ENCODE measurements around the gene LZTS2. TPM values are rescaled to one million over a fixed set of nuclear protein-coding genes. Genes with fewer than 3 reads are reported as not detected.

The LZTS2 gene
- polyA plus RNA-seq, 1 donor, result 72.5 TPM

GRCh38 chr10:100978121-100978900, 21.3 kb upstream of the LZTS2 start:
- no peak for DNase-seq

- no peak for DNase-seq
Observed at GRCh38 chr10:100978901-100979195, 20.8 kb upstream of the LZTS2 start.

- DNase-seq, result no peak
Observed at GRCh38 chr10:100979791-100980272, 19.8 kb upstream of the LZTS2 start.

GRCh38 chr10:100980311-100980710, 19.3 kb upstream of the LZTS2 start:
- DNase-seq, result no peak

GRCh38 chr10:100980711-100981110, 18.9 kb upstream of the LZTS2 start:
- no peak for DNase-seq

GRCh38 chr10:100981178-100981772, 18.3 kb upstream of the LZTS2 start:
- no peak for DNase-seq

GRCh38 chr10:100982916-100983830, 16.4 kb upstream of the LZTS2 start:
- no peak for DNase-seq

- no peak for DNase-seq
Observed at GRCh38 chr10:100983868-100984671, 15.5 kb upstream of the LZTS2 start.

- DNase-seq, result no peak
Observed at GRCh38 chr10:100984672-100985177, 14.9 kb upstream of the LZTS2 start.

GRCh38 chr10:100985336-100985735, 14.3 kb upstream of the LZTS2 start:
- DNase-seq, result no peak

GRCh38 chr10:100986623-100986951, 13.0 kb upstream of the LZTS2 start:
- DNase-seq, result no peak

GRCh38 chr10:100986952-100987684, 12.5 kb upstream of the LZTS2 start, which contains the start of the genes MRPL43 and TWNK:
TSS of gene MRPL43 (minus strand) at chr10:100987497. CDS start at chr10:100987443, 54 bp downstream.
TSS of gene TWNK (plus strand) at chr10:100987543. CDS start at chr10:100988211, 668 bp downstream.
- peak; percentile 88 for DNase-seq

- DNase-seq, result no peak
Observed at GRCh38 chr10:100987685-100988049, 11.9 kb upstream of the LZTS2 start.

GRCh38 chr10:100988166-100988565, 11.4 kb upstream of the LZTS2 start:
- DNase-seq, result no peak

- DNase-seq, result no peak
Observed at GRCh38 chr10:100989088-100989487, 10.5 kb upstream of the LZTS2 start.

GRCh38 chr10:100993986-100994708, 5.5 kb upstream of the LZTS2 start:
- DNase-seq, result peak; percentile 51

GRCh38 chr10:100995181-100995580, 4.4 kb upstream of the LZTS2 start:
- DNase-seq, result no peak

- DNase-seq, result peak; percentile 23
Observed at GRCh38 chr10:100996678-100997359, 2.8 kb upstream of the LZTS2 start.

- peak; percentile 69 for DNase-seq
Observed at GRCh38 chr10:100997360-100998182, 2.0 kb upstream of the LZTS2 start.

All from hindlimb muscle (tissue), 1 donor.